Stromal cell of bone marrow (primary cell): ENCODE measurements around the gene KRT31.
"Not testable (repeated sequence)": the region's sequence is repeated elsewhere in the genome, so short reads cannot be mapped to it uniquely, and the experiment has no call there.

Experiments
- DNase-seq: peaks from one replicate; pipeline ENCODE4 v3.0.0-alpha.2; 2012; ENCODE audit warnings: low read depth

The KRT31 gene

GRCh38 chr17:41417576-41418015 lies 20.2 kb upstream of the KRT31 start:
- no peak for DNase-seq

- no peak for DNase-seq
Observed at GRCh38 chr17:41417127-41417526, 19.7 kb upstream of the KRT31 start.

- no peak for DNase-seq
Observed at GRCh38 chr17:41416479-41416878, 19.1 kb upstream of the KRT31 start.

- no peak for DNase-seq
Observed at GRCh38 chr17:41415833-41416335, 18.5 kb upstream of the KRT31 start.

- DNase-seq = no peak
Observed at GRCh38 chr17:41415411-41415810, 18.0 kb upstream of the KRT31 start.

GRCh38 chr17:41413982-41414381 lies 16.6 kb upstream of the KRT31 start:
- DNase-seq = no peak

- no peak for DNase-seq
Observed at GRCh38 chr17:41413353-41413957, 16.0 kb upstream of the KRT31 start.

GRCh38 chr17:41411072-41411840 lies 13.8 kb upstream of the KRT31 start:
- DNase-seq = no peak

GRCh38 chr17:41407226-41407625 lies 9.8 kb upstream of the KRT31 start:
- DNase-seq = no peak

GRCh38 chr17:41406205-41406604 lies 8.8 kb upstream of the KRT31 start:
- DNase-seq = no peak

GRCh38 chr17:41404024-41404671 lies 6.7 kb upstream of the KRT31 start:
- peak; percentile 92 for DNase-seq

- no peak for DNase-seq
Observed at GRCh38 chr17:41403404-41404023, 6.1 kb upstream of the KRT31 start.

GRCh38 chr17:41402161-41402560 lies 4.8 kb upstream of the KRT31 start:
- DNase-seq = no peak

GRCh38 chr17:41396340-41396739 lies 1.1 kb downstream of the KRT31 start:
- no peak for DNase-seq

- no peak for DNase-seq
Observed at GRCh38 chr17:41395611-41396010, 1.8 kb downstream of the KRT31 start.

- not testable (repeated sequence) for DNase-seq
Observed at GRCh38 chr17:41395044-41395443, 2.4 kb downstream of the KRT31 start.

GRCh38 chr17:41394254-41394996 lies 3.0 kb downstream of the KRT31 start:
- DNase-seq = no peak

GRCh38 chr17:41393826-41394225 lies 3.6 kb downstream of the KRT31 start:
- DNase-seq = no peak

- no peak for DNase-seq
Observed at GRCh38 chr17:41393294-41393693, 4.1 kb downstream of the KRT31 start.

- DNase-seq = peak; percentile 54
Observed at GRCh38 chr17:41392278-41392677, 5.1 kb downstream of the KRT31 start.

- DNase-seq = no peak
Observed at GRCh38 chr17:41391535-41391934, 5.9 kb downstream of the KRT31 start.

- DNase-seq = no peak
Observed at GRCh38 chr17:41390411-41390938, 6.9 kb downstream of the KRT31 start.
